WTC11 (cell line): ENCODE measurements around the gene SLC2A4RG. TPM values are rescaled to one million over a fixed set of nuclear protein-coding genes. Genes with fewer than 3 reads are reported as not detected.

Experiments used
- CBFB ChIP-seq: sonication (generic); formaldehyde crosslinking; IDR thresholded peaks from 2 replicates; pipeline ENCODE4 v1.8.1; 2022; ENCODE audit warnings: mild to moderate bottlenecking, low read depth, missing genetic modification reagents
- CREB1 ChIP-seq: sonication (generic); formaldehyde crosslinking; IDR thresholded peaks from 2 replicates; pipeline ENCODE4 v1.8.0; 2023; ENCODE audit warnings: mild to moderate bottlenecking, missing genetic modification reagents
- ETV6 ChIP-seq: sonication (generic); formaldehyde crosslinking; IDR thresholded peaks from 2 replicates; pipeline ENCODE4 v1.8.1; 2022; ENCODE audit warnings: mild to moderate bottlenecking, missing genetic modification reagents
- FOXK1 ChIP-seq: sonication (generic); formaldehyde crosslinking; IDR thresholded peaks from 2 replicates; pipeline ENCODE4 v1.8.0; 2022; ENCODE audit warnings: mild to moderate bottlenecking, moderate library complexity, missing genetic modification reagents
- GABPB1 ChIP-seq: sonication (generic); formaldehyde crosslinking; IDR thresholded peaks from 2 replicates; pipeline ENCODE4 v1.8.1; 2023; ENCODE audit warnings: mild to moderate bottlenecking, missing genetic modification reagents
- NFATC4 ChIP-seq: fragments of 250-450 bp; sonication (Bioruptor Pico); IDR thresholded peaks from 2 replicates; pipeline ENCODE4 v1.9.0; 2021; ENCODE audit warnings: mild to moderate bottlenecking
- NFE2L1 ChIP-seq: sonication (generic); formaldehyde crosslinking; IDR thresholded peaks from 2 replicates; pipeline ENCODE4 v1.8.1; 2023; ENCODE audit warnings: missing genetic modification reagents
- RELA ChIP-seq: sonication (generic); formaldehyde crosslinking; IDR thresholded peaks from 2 replicates; pipeline ENCODE4 v1.8.1; 2022; ENCODE audit warnings: missing genetic modification reagents, mild to moderate bottlenecking, borderline replicate concordance
- SOX15 ChIP-seq: fragments of 250-450 bp; sonication (Bioruptor Pico); IDR thresholded peaks from 2 replicates; pipeline ENCODE4 v1.9.0; 2021; ENCODE audit warnings: mild to moderate bottlenecking
- ZNF121 ChIP-seq: sonication (generic); formaldehyde crosslinking; IDR thresholded peaks from 2 replicates; pipeline ENCODE4 v1.8.0; 2023; ENCODE audit warnings: missing genetic modification reagents
- ZNF232 ChIP-seq: sonication (generic); formaldehyde crosslinking; IDR thresholded peaks from 2 replicates; pipeline ENCODE4 v1.8.0; 2022; ENCODE audit warnings: mild to moderate bottlenecking, missing genetic modification reagents
- ZNF263 ChIP-seq: sonication (generic); formaldehyde crosslinking; IDR thresholded peaks from 2 replicates; pipeline ENCODE4 v1.8.1; 2022; ENCODE audit warnings: low read depth, mild to moderate bottlenecking, moderate library complexity, missing genetic modification reagents
- ZNF317 ChIP-seq: sonication (generic); formaldehyde crosslinking; IDR thresholded peaks from 2 replicates; pipeline ENCODE4 v1.8.1; 2023; ENCODE audit warnings: low read depth, mild to moderate bottlenecking, moderate library complexity, missing genetic modification reagents, borderline replicate concordance
- ZNF396 ChIP-seq: fragments of 250-450 bp; sonication (Bioruptor Pico); IDR thresholded peaks from 2 replicates; pipeline ENCODE4 v1.8.0; 2021; ENCODE audit warnings: mild to moderate bottlenecking, moderate library complexity, borderline replicate concordance
- ZNF416 ChIP-seq: fragments of 250-450 bp; sonication (Bioruptor Pico); IDR thresholded peaks from 2 replicates; pipeline ENCODE4 v1.9.0; 2021; ENCODE audit warnings: mild to moderate bottlenecking, inconsistent platforms
- ZNF423 ChIP-seq: fragments of 250-450 bp; sonication (Bioruptor Pico); IDR thresholded peaks from 2 replicates; pipeline ENCODE4 v2.1.2; 2022; ENCODE audit warnings: mild to moderate bottlenecking, moderate library complexity
- total RNA-seq: library from RNA; stranded (reverse); gene quantifications from 3 replicates; pipeline ENCODE4 v1.2.3, GENCODE V29; 2021
- TF ChIP-seq, protein P1 (sequence below): fragments of 250-450 bp; sonication (Bioruptor Pico); IDR thresholded peaks from 2 replicates; pipeline ENCODE4 v2.1.2; 2022; ENCODE audit warnings: mild to moderate bottlenecking, moderate library complexity
- TF ChIP-seq, protein P2 (sequence below): sonication (generic); formaldehyde crosslinking; IDR thresholded peaks from 2 replicates; pipeline ENCODE4 v1.8.1; 2022; ENCODE audit warnings: low read depth, mild to moderate bottlenecking, moderate library complexity, missing genetic modification reagents, borderline replicate concordance
- TF ChIP-seq, protein P3 (sequence below): fragments of 250-450 bp; sonication (Bioruptor Pico); IDR thresholded peaks from 2 replicates; pipeline ENCODE4 v1.9.0; 2021; ENCODE audit warnings: mild to moderate bottlenecking
- TF ChIP-seq, protein P4 (sequence below): sonication (generic); formaldehyde crosslinking; IDR thresholded peaks from 2 replicates; pipeline ENCODE4 v1.8.1; 2022; ENCODE audit warnings: missing genetic modification reagents, borderline replicate concordance
- TF ChIP-seq, protein P5 (sequence below): sonication (generic); formaldehyde crosslinking; IDR thresholded peaks from 2 replicates; pipeline ENCODE4 v1.8.1; 2022; ENCODE audit warnings: mild to moderate bottlenecking, missing genetic modification reagents, moderate library complexity, borderline replicate concordance
- TF ChIP-seq, protein P6 (sequence below): sonication (generic); formaldehyde crosslinking; IDR thresholded peaks from 2 replicates; pipeline ENCODE4 v1.8.0; 2022; ENCODE audit warnings: mild to moderate bottlenecking, missing genetic modification reagents
- TF ChIP-seq, protein P7 (sequence below): sonication (generic); formaldehyde crosslinking; IDR thresholded peaks from 2 replicates; pipeline ENCODE4 v1.8.0; 2022; ENCODE audit warnings: missing genetic modification reagents

The SLC2A4RG gene
- total RNA-seq, 1 experiment from 2014 or later = 43.3 TPM

DNA sequence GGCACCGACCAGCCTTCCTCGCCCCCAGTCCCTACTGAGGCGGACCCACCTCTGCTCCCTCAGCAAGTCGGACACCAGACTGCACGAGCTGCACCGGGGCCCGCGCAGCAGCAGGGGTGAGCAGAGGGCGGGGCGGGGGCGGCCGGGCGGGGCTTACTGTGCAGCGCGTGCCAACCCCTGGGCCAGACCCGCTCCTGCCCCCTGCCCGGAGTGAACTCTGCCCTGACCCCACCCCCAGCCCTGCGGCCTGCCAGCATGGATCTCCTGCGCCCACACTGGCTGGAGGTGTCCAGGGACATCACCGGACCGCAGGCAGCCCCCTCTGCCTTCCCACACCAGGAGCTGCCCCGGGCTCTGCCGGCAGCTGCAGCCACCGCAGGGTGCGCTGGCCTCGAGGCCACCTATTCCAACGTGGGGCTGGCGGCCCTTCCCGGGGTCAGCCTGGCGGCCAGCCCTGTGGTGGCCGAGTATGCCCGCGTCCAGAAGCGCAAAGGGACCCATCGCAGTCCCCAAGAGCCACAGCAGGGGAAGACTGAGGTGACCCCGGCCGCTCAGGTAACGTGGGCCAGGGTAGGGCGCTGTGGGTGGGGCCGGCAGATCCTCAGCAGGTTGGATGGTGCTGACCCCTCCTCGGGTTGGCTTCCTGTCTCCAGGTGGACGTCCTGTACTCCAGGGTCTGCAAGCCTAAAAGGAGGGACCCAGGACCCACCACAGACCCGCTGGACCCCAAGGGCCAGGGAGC is 1.5 kb upstream of the SLC2A4RG start (continued):
- TF ChIP-seq, protein P1, sequence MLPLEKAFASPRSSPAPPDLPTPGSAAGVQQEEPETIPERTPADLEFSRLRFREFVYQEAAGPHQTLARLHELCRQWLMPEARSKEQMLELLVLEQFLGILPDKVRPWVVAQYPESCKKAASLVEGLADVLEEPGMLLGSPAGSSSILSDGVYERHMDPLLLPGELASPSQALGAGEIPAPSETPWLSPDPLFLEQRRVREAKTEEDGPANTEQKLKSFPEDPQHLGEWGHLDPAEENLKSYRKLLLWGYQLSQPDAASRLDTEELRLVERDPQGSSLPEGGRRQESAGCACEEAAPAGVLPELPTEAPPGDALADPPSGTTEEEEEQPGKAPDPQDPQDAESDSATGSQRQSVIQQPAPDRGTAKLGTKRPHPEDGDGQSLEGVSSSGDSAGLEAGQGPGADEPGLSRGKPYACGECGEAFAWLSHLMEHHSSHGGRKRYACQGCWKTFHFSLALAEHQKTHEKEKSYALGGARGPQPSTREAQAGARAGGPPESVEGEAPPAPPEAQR (CRISPR knock-in tag) = no peak
- TF ChIP-seq ZNF263 (CRISPR knock-in tag) (0 out of 2 replicates have a peak, but pooled peaks have one; percentile 20), CREB1 (no peak), ZNF416 (no peak), ETV6 (CRISPR knock-in tag) (no peak), SOX15 (no peak), CBFB (CRISPR knock-in tag) (no peak), RELA (CRISPR knock-in tag) (no peak), ZNF423 (0 out of 2 replicates have a peak, but pooled peaks have one; percentile 21), ZNF121 (CRISPR knock-in tag) (no peak), ZNF396 (CRISPR knock-in tag) (no peak), NFATC4 (CRISPR knock-in tag) (no peak), ZNF317 (CRISPR knock-in tag) (0 out of 2 replicates have a peak, but pooled peaks have one; percentile 31), NFE2L1 (CRISPR knock-in tag) (no peak), ZNF232 (CRISPR knock-in tag) (no peak), GABPB1 (CRISPR knock-in tag) (no peak; the same call in 1 of the 2 replicates), FOXK1 (CRISPR knock-in tag) (0 out of 2 replicates have a peak, but pooled peaks have one; percentile 10)
- TF ChIP-seq, protein P2, sequence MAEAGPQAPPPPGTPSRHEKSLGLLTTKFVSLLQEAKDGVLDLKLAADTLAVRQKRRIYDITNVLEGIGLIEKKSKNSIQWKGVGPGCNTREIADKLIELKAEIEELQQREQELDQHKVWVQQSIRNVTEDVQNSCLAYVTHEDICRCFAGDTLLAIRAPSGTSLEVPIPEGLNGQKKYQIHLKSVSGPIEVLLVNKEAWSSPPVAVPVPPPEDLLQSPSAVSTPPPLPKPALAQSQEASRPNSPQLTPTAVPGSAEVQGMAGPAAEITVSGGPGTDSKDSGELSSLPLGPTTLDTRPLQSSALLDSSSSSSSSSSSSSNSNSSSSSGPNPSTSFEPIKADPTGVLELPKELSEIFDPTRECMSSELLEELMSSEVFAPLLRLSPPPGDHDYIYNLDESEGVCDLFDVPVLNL = no peak
- TF ChIP-seq, protein P3, sequence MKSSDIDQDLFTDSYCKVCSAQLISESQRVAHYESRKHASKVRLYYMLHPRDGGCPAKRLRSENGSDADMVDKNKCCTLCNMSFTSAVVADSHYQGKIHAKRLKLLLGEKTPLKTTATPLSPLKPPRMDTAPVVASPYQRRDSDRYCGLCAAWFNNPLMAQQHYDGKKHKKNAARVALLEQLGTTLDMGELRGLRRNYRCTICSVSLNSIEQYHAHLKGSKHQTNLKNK (CRISPR knock-in tag) = no peak
- TF ChIP-seq, protein P4, sequence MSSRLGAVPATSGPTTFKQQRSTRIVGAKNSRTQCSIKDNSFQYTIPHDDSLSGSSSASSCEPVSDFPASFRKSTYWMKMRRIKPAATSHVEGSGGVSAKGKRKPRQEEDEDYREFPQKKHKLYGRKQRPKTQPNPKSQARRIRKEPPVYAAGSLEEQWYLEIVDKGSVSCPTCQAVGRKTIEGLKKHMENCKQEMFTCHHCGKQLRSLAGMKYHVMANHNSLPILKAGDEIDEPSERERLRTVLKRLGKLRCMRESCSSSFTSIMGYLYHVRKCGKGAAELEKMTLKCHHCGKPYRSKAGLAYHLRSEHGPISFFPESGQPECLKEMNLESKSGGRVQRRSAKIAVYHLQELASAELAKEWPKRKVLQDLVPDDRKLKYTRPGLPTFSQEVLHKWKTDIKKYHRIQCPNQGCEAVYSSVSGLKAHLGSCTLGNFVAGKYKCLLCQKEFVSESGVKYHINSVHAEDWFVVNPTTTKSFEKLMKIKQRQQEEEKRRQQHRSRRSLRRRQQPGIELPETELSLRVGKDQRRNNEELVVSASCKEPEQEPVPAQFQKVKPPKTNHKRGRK = no peak
- TF ChIP-seq, protein P5, sequence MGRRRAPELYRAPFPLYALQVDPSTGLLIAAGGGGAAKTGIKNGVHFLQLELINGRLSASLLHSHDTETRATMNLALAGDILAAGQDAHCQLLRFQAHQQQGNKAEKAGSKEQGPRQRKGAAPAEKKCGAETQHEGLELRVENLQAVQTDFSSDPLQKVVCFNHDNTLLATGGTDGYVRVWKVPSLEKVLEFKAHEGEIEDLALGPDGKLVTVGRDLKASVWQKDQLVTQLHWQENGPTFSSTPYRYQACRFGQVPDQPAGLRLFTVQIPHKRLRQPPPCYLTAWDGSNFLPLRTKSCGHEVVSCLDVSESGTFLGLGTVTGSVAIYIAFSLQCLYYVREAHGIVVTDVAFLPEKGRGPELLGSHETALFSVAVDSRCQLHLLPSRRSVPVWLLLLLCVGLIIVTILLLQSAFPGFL (CRISPR knock-in tag) = peak; percentile 48; the same call in 1 of the 2 replicates
- TF ChIP-seq, protein P6, sequence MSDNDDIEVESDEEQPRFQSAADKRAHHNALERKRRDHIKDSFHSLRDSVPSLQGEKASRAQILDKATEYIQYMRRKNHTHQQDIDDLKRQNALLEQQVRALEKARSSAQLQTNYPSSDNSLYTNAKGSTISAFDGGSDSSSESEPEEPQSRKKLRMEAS = peak; percentile 0
- TF ChIP-seq, protein P7, sequence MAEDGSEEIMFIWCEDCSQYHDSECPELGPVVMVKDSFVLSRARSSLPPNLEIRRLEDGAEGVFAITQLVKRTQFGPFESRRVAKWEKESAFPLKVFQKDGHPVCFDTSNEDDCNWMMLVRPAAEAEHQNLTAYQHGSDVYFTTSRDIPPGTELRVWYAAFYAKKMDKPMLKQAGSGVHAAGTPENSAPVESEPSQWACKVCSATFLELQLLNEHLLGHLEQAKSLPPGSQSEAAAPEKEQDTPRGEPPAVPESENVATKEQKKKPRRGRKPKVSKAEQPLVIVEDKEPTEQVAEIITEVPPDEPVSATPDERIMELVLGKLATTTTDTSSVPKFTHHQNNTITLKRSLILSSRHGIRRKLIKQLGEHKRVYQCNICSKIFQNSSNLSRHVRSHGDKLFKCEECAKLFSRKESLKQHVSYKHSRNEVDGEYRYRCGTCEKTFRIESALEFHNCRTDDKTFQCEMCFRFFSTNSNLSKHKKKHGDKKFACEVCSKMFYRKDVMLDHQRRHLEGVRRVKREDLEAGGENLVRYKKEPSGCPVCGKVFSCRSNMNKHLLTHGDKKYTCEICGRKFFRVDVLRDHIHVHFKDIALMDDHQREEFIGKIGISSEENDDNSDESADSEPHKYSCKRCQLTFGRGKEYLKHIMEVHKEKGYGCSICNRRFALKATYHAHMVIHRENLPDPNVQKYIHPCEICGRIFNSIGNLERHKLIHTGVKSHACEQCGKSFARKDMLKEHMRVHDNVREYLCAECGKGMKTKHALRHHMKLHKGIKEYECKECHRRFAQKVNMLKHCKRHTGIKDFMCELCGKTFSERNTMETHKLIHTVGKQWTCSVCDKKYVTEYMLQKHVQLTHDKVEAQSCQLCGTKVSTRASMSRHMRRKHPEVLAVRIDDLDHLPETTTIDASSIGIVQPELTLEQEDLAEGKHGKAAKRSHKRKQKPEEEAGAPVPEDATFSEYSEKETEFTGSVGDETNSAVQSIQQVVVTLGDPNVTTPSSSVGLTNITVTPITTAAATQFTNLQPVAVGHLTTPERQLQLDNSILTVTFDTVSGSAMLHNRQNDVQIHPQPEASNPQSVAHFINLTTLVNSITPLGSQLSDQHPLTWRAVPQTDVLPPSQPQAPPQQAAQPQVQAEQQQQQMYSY = peak; percentile 52
